ENCODE measurements around the gene BIN2.

The BIN2 gene
- total RNA-seq: 188 to 244 reads per million in 2 donors

GRCh38 chr12:51323966-51324895 is at the start of gene BIN2:
BIN2 (minus strand) TSS chr12:51324174; CDS start chr12:51324102, 72 bp downstream.
- peak; percentile 60 for DNase-seq

DNA sequence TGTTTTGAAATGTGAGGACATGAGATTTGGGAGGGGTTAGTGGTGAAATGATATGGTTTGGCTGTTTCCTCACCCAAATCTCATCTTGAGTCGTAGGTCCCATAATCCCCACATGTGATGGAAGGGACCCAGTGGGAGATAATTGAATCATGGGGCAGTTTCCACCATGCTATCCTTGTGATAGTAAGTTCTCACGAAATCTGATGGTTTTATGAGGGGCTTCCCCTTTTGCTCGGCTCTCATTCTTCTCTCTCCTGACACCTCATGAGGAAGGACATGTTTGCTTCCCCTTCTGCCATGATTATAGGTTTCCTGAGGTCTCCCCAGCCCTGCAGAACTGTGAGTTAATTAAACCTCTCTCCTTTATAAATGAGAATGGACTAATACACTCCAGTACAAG is 49.2 kb upstream of the BIN2 start:
- no peak for DNase-seq

DNA sequence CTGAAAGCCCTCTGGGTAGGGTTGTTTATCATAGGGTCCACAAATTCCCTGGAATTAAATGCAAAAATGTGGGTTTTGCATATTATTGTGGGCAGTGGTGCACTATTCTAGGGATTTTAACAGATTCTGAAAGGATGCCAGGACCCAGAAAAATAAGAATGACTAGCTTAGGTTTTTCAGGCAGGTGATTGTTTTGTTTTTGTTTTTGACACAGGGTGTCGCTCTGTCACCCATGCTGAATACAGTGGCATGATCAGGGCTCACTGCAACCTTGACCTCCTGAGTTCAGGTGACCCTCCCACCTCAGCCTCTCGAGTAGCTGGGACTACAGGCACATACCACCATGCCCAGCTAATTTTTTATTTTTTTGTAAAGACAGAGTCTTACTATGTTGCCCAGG is 48.0 kb upstream of the BIN2 start:
- DNase-seq: no peak

GRCh38 chr12:51371295-51371953 is 47.5 kb upstream of the BIN2 start:
- DNase-seq: no peak

GRCh38 chr12:51370667-51371066 is 46.7 kb upstream of the BIN2 start:
- DNase-seq: no peak

DNA sequence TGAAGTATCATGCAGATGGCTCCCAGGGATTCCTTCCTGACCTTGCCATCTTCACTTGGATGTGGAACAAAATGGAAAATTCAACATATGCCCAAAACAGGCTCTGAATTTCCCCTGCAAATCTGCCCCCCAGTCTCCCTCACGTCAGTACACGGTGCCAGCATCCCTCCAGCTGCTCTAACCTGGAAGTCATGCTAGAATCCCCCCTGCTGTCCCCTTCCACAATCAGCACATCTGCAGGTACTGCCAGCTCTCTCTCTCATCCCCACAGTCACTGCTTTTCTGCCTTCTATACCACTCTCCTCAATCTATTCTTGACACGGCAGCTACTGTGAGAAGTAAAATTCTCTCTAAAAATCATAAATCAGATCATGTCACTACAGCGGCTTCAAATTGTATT is 45.6 kb upstream of the BIN2 start:
- no peak for DNase-seq

DNA sequence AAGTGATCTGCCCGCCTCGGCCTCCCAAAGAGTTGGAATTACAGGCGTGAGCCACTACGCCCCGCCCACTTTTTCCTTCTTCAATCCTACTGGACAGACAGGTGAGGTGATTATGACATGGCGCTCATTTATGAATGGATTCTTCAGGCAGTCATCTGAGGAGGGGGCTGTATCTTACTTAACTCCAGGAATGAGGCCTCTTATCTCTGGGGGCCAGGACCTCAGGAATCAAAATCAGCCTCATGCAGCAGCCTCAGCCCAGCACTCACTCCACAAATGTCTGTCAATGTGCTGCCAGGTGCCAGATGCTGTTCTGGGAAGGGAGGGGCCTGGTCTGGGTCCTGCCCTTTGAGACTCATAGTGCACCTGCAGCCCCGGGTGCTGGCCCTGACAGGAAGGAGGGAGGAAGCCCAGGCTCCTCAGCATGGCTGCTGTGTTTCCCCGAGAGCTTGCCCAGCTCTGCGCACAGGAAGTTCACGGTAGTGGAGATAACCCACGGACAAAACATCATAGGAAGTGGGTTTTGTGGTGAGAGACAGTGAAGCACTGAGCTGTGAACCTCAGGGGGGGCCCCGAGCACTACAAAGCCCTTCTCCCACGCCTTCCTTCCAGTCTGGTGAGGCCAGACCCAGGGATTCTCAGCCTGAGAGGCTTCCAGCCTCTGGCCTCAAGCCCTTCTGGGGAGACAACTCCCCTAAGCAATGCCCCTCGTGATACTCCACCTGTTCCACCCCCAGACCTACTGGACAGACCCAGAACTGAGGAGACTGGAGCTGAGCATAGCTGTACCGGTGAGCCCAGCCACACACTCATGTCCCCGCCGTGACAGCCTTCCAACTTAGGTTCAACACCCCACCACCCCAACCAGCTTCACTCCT is 44.9 kb upstream of the BIN2 start:
- peak; percentile 79 for DNase-seq

- no peak for DNase-seq
Measured at GRCh38 chr12:51365276-51365675, 41.3 kb upstream of the BIN2 start.

DNA sequence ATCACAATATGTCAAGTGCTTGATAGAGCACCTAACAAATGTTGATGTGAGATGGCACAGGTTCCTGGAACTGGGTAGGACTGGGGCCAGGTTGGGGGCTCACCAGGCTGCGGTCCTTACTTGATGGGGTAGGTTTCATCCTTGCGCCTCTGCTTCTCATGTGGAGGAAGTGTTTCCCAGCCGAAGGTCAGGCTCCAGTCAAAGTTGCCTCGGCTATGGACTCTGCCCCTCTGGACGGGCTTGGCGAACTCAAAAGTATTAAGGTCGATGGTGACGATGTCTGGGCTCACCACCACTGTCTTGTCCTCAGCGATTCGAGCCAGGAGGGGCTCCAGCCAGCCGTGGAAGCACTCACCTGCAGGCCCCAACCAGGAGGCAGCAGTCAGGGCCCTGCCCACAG is 40.0 kb upstream of the BIN2 start:
- no peak for DNase-seq

DNA sequence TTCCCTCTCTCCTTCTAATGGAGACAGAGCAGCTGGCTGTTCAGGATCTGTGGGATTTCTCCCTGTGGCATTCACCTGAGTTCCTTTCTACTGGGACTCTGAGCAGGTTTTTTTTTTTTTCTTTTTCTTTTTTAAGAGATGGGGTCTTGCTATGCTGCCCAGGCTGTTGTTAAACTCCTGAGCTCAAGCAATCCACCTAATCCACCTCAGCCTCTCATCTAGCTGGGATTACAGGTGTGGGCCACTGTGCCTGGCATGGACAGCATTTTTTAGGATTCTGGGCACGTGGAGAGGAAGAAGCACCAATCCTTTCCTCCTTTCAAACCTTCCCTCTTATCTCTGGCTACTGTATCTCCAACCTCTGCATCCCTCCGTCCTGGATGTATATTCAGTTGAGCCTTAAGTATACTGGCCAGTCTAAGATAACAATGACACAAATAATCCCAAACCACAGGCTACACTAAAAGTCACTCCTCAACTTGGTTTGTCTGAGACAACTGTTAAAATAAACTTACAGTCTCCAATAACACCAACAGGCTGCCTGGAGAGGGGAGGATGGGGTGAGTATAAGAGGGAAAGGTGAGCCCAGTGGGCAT is 38.9 kb upstream of the BIN2 start:
- no peak for DNase-seq

DNA sequence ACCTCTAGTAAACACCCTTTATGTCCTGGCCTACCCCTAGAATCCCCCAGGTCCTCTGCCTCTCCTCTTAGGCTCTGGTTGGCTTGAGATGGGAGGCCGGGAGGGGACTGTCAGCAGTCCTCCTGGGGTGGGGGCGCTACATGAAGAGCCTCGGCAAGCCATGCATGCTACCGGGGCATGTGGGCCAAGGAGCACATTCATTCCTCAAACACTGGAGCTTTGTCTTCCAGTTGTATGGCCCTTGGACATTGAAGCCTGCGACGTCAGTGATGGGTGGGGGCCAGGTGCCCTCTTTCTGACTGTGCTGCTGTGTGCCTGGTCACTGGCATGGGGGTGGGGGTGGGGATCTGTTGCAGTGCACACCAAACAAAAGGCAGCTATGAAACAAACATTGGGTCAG is 38.3 kb upstream of the BIN2 start:
- no peak for DNase-seq

DNA sequence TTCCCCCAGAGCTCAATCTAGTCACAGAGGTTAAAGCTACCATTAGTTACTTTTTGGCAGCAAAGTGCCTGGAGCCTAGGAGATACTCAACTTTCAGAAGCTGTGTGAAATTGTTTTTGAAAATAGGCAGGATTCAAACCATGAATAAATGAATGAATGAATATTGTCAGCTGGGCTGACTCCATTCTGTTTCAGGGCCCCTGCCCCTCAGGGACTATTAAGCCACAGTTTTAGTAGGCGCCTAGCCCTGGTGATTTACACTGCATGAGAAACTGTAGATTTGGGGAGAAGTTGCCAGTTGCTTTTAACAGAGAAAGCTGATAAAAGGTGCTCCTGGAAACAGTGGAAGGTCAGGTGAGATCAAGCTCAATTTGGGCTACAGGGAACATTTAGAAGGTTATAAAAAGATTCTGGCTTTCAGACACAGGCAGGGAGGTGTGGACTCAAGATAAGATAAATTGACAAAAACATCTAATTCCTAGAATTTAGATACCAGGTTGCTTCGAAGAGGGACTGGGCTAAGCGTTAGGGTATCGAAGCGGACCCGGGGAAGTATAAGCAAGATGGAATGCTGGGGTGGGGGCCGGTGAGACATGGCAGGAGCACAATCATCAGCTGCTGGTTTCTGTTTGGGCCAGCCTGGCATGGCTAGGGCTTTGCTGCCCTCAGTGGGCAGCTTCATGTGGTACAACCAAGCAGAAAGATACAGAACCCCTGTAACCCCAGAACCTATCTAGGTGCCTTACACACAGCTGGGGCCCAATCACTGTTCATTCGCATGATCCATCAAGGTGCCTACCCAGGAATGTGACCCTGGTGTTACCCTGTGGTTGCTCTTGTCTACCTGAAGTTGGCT is 37.4 kb upstream of the BIN2 start:
- DNase-seq: no peak

DNA sequence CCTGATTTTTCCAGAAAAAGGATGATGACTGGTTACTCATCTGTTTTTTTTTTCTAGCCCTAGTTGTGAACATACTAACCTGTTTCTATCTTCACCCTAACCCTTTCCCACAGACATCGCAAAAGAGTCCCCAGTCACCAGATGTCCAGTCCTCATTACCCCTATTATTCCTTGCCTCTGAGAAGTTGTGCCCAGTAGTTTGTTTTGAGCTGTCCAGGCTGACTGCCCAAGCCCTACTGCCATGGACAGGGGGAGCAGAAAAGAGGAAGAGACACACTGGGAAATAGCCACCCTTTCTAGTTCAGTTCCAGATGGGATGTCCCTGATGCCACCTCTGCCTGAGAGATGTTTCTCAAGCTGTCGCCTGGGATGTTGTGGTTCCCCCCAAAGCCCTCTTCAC is 36.3 kb upstream of the BIN2 start:
- no peak for DNase-seq

DNA sequence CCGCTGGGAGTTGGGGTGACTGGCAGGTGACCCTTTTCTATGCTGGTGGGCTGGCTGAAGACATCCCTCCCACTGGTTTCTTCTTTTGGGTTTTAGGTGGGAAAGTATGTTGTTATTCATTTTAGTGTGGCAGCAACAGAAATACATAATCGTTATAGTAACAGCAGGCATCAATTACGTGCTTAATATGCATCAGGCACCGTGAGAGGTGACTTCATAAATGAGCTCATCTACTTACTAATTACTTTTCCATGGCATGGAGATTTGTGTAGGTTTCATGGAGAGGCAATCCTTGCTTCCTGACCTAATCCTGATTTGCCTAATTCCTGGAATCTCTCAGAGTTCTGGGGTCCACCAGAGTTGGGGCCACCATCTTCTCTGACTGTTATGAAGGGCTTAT is 35.9 kb upstream of the BIN2 start:
- no peak for DNase-seq

GRCh38 chr12:51358496-51358895 is 34.5 kb upstream of the BIN2 start:
- DNase-seq: no peak

GRCh38 chr12:51357374-51358047 is 33.5 kb upstream of the BIN2 start:
- DNase-seq: no peak

DNA sequence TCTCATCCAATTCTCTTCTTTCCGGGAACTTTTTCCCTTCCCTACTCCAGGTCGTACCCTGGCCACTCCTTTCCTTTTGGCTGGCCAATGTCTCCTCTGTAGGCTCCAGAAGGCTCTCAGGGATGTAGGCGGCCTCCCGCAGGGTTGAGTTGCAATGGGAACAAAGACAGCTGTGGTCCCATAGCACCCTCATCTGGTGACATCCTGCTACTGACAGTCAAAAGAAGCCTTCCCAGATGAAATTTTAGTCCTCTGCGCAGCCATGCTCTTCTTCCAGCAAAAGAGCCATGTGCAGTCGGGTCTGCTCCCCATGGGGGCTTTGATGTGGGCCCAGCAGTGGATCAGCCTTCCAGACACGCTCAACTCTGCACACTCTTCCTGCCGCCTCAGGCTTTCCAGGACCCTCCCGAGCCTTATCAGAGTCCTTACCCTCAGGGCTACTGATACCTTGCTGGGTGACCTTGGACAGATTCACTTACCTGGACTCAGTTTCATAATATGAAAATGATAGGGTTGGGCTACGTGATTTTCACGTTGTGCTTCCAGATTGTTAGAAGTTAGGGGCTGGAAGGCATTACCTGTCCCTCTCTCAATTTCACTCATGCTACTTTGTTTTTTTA is 28.0 kb upstream of the BIN2 start:
- DNase-seq: peak; percentile 15

- no peak for DNase-seq
Measured at GRCh38 chr12:51349026-51349425, 25.1 kb upstream of the BIN2 start.

DNA sequence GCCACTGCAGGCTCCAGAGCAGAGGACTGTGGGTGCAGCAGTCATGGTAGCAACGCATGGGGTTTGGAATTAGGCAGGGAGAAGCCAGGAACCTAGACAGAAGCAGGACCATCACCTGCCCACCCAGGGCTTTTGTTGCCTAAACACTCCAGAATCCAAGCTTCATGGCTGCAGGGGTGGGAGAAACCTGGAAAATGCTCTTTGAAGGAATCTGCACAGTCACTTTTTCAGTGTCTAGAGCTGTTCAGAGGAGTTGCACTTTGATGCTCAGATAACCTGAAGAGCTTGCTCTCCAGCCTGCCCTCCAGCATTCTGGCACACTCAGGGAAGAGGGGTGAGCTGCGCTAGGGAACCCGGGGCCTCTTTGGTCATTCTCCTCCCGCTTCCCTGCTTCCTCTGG is 24.1 kb upstream of the BIN2 start:
- DNase-seq: no peak

- DNase-seq: no peak
Measured at GRCh38 chr12:51346581-51346980, 22.6 kb upstream of the BIN2 start, which contains the start of gene CELA1. CELA1 (minus strand) TSS chr12:51346679; CDS start chr12:51346638, 41 bp downstream.

- DNase-seq: no peak
Measured at GRCh38 chr12:51345681-51346080, 21.7 kb upstream of the BIN2 start.
